Spinal cord (tissue), 10 donors: Measurements from ENCODE around the gene ST6GALNAC5. TPM values are rescaled to one million over a fixed set of nuclear protein-coding genes. Genes with fewer than 3 reads are reported as not detected.
"Not testable (repeated sequence)": the region's sequence is repeated elsewhere in the genome, so short reads cannot be mapped to it uniquely, and the experiment has no call there.

Experiments used
- DNase-seq, 6 donors: peaks; one replicate each; pipeline versions ENCODE4 v3.0.0 to v3.0.0-alpha.2; 2013 to 2015; ENCODE audit warnings: low spot score in 6 of 6, low read depth in 4 of 6
- H3K27ac ChIP-seq: one replicate; pipeline ENCODE4 v1.5.1; 2013; ENCODE audit warnings: low read depth, low read length, control low read depth
- H3K27me3 ChIP-seq: one replicate; pipeline ENCODE4 v1.6.1; 2013; ENCODE audit warnings: low read length; ENCODE audit not compliant: control insufficient read depth, insufficient read depth
- H3K36me3 ChIP-seq: one replicate; pipeline ENCODE4 v1.6.1; 2013; ENCODE audit warnings: low read length; ENCODE audit not compliant: control insufficient read depth, insufficient read depth
- H3K4me1 ChIP-seq: one replicate; pipeline ENCODE4 v1.6.1; 2013; ENCODE audit warnings: low read length; ENCODE audit not compliant: control insufficient read depth, insufficient read depth
- H3K4me3 ChIP-seq: one replicate; pipeline ENCODE4 v1.5.1; 2013; ENCODE audit warnings: low read depth, low read length, control low read depth
- H3K9me3 ChIP-seq: one replicate; pipeline ENCODE4 v1.6.1; 2013; ENCODE audit warnings: low read length; ENCODE audit not compliant: control insufficient read depth, insufficient read depth
- WGBS: methylation state at CpG from one replicate; pipeline ENCODE4 v1.1.5; 2013; ENCODE audit warnings: missing lambda C conversion rate; ENCODE audit not compliant: insufficient coverage; 5-methylcytosine and 5-hydroxymethylcytosine counted together
- long read RNA-seq, 4 donors: transcript quantifications; one replicate each; lab custom pipeline, GENCODE V29; 2026
- polyA plus RNA-seq, 2 donors: library from polyadenylated mRNA; unstranded; fragments of 120-200 nt; gene quantifications; one replicate each; pipeline ENCODE4 v1.2.1, GENCODE V29; 2013; ENCODE audit not compliant: insufficient read length in 2 of 2
- total RNA-seq, 2 donors: library from RNA; depleted of rRNA in 1 of 2; stranded (reverse); fragments of 120-200 nt in 1 of 2; fragments of >200 nt in 1 of 2; gene quantifications; one replicate each; pipeline versions ENCODE4 v1.2.3 to v1.2.4, GENCODE V29; 2013 to 2014
- donor health status: healthy.

ST6GALNAC5 gene
- total RNA-seq (10 to 100 TPM; 11.0 to 21.3 TPM), polyA plus RNA-seq (10 to 100 TPM; 15.2 to 20.3 TPM)
- long read RNA-seq, donor 1, transcript ST6GALNAC5-202 (5 exons, 3,751 nt) = major isoform, 7 of 11 reads
- long read RNA-seq, donor 1, partial matches to known transcripts = 0 of 11 reads
- long read RNA-seq, donor 1, other reads (novel, unspliced or antisense) = 0 of 11 reads
- long read RNA-seq, donor 2, partial matches to known transcripts = 0 of 2 reads
- long read RNA-seq, donor 2, other reads (novel, unspliced or antisense) = 0 of 2 reads
- long read RNA-seq, donor 3, partial matches to known transcripts = 0 of 6 reads
- long read RNA-seq, donor 3, other reads (novel, unspliced or antisense) = 0 of 6 reads
- long read RNA-seq, donor 4, partial matches to known transcripts = 0 of 3 reads
- long read RNA-seq, donor 4, other reads (novel, unspliced or antisense) = 0 of 3 reads

DNA sequence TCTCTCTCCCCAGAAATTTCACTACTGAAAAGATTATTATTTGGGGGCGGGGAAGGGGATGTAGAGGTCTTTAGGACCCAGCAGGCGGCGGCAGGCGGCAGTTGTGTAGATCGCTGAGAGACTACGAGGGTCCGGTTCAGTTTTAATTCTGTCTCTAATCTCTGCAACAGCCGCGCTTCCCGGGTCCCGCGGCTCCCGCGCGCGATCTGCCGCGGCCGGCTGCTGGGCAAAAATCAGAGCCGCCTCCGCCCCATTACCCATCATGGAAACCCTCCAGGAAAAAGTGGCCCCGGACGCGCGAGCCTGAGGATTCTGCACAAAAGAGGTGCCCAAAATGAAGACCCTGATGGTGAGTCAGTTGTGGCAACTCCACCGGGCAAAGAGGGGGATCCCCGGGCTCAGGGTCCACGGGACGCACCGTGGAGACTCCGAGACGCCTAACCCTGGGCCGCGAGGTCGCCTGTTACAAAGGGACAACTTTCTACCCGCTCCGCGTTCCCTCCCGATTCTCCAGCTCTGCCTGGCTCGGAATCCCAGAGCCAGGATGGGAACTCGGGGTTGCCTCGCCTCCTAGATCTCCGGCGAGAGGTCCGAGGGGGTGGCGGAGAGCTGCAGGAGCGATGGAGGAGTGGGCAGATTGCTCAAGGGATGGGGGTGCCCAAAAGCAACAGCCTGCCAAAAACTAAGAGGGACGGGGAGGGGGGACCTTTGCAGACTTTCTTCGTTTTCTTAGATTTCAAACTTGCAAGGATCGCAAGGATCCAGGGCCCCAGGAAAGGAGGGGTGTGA is at the start of gene ST6GALNAC5:
ST6GALNAC5 (plus strand) TSS at position 139 of the 789 bp plus-strand sequence.
- peaks cover 29% of the 10 kb centered on the region for H3K27me3 ChIP-seq
- H3K4me1 ChIP-seq = peaks cover 19% of the 10 kb centered on the region
- peak within 1 kb of the TSS; percentile 76 for H3K4me3 ChIP-seq
- H3K27ac ChIP-seq = peak within 1 kb of the TSS; percentile 70
- 0% methylated on average over 48 of the region's 50 CpGs for WGBS
- DNase-seq = peak; percentile 46 to 93 (median 58)
- no peaks in the 10 kb centered on the region for H3K36me3 ChIP-seq
- no peaks in the 10 kb centered on the region for H3K9me3 ChIP-seq

DNA sequence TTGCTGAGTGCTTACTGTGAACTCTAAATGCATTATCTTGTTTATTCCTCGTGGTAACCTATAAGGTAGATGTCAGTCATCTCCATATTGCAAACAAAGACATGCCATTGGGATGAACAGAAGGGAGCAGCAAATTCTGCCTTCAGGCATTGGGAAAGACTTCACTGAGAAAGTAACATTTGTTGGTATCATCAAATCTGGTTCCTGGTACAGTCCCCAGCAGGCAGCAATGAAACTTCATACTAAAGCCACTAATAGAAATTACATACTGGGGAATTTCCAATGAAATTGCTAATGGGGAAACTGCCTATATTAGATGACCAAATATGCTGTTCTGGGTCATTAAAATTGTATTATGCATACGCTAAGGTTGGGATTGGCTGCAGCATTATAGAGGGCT is 47.3 kb upstream of the ST6GALNAC5 start:
- no peaks in the 10 kb centered on the region for H3K4me1 ChIP-seq
- H3K27me3 ChIP-seq = no peaks in the 10 kb centered on the region
- DNase-seq = peak in 1 of 6 donors; percentile 46
- WGBS = 100% methylated on average over 1 of the region's 2 CpGs
- H3K36me3 ChIP-seq = no peaks in the 10 kb centered on the region
- no peak overlapping the region for H3K4me3 ChIP-seq
- H3K27ac ChIP-seq = no peak overlapping the region
- no peaks in the 10 kb centered on the region for H3K9me3 ChIP-seq

GRCh38 chr1:76822961-76823360 is 44.3 kb upstream of the ST6GALNAC5 start:
- not testable (repeated sequence) for H3K4me1 ChIP-seq, DNase-seq, H3K36me3 ChIP-seq, H3K9me3 ChIP-seq, H3K27me3 ChIP-seq, H3K27ac ChIP-seq, H3K4me3 ChIP-seq

DNA sequence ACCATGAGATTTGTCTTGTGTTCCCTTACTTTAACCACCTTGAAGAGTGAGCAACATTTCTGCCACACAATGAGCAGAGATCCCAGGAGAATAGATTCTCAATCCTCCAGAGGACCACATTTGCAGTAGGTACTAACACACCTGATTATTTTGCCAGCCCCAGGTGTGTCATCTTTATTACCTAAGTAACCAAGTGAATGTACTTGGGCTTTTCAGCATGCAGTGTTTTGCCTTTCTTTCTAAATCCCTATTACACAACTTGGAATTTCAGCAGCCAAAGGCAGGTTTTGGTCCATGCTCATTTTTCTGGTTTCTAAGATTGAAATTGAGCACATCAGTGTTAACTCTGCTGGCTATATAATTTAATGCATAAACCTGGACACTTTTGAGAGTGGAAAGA is 43.2 kb upstream of the ST6GALNAC5 start:
- no peaks in the 10 kb centered on the region for H3K9me3 ChIP-seq
- H3K4me1 ChIP-seq = no peaks in the 10 kb centered on the region
- no peak overlapping the region for H3K27ac ChIP-seq
- no peaks in the 10 kb centered on the region for H3K27me3 ChIP-seq
- no peak overlapping the region for H3K4me3 ChIP-seq
- no peak for DNase-seq
- H3K36me3 ChIP-seq = no peaks in the 10 kb centered on the region

- WGBS = no CpG with 5 or more reads among the region's 4 CpGs
Observed at GRCh38 chr1:76826072-76826845, 41.0 kb upstream of the ST6GALNAC5 start.

GRCh38 chr1:76827066-76827465 is 40.2 kb upstream of the ST6GALNAC5 start:
- Histone ChIP-seq H3K4me1 (no peaks in the 10 kb centered on the region), H3K4me3 (no peak overlapping the region), H3K9me3 (no peaks in the 10 kb centered on the region), H3K27ac (no peak overlapping the region), H3K27me3 (no peaks in the 10 kb centered on the region), H3K36me3 (no peaks in the 10 kb centered on the region)
- no peak for DNase-seq
- WGBS = no CpG with 5 or more reads among the region's 2 CpGs

More at GRCh38 chr1:76826072-76826845, 41.0 kb upstream of the ST6GALNAC5 start:
- Histone ChIP-seq H3K36me3 (no peaks in the 10 kb centered on the region), H3K4me1 (no peaks in the 10 kb centered on the region), H3K27ac (no peak overlapping the region), H3K4me3 (no peak overlapping the region), H3K27me3 (no peaks in the 10 kb centered on the region), H3K9me3 (no peaks in the 10 kb centered on the region)
- DNase-seq = no peak

- Histone ChIP-seq H3K9me3 (no peaks in the 10 kb centered on the region), H3K4me3 (no peak overlapping the region), H3K27me3 (no peaks in the 10 kb centered on the region), H3K4me1 (no peaks in the 10 kb centered on the region), H3K27ac (no peak overlapping the region), H3K36me3 (no peaks in the 10 kb centered on the region)
- DNase-seq = no peak
- WGBS = no CpG with 5 or more reads among the region's 6 CpGs
Observed at GRCh38 chr1:76830373-76830772, 36.9 kb upstream of the ST6GALNAC5 start.

DNA sequence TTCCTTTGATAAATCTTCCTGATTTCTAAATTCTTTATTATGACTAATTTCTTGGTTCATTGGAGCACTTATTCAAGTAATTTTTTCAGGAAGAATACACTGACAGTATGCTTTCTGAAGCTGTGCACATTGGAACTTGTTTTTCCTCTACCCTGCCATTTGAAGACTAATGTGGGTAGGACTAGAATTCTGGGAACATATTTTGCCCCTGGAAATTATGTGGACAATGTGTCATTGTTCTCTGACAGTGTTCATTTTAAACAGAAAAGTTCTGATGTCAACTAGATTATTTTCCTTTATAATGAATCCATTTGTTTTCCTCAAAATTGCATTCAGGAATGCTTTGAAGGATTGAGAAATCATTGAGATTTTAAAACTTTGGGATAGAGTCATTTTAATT is 34.8 kb upstream of the ST6GALNAC5 start:
- DNase-seq = no peak
- Histone ChIP-seq H3K36me3 (no peaks in the 10 kb centered on the region), H3K4me1 (no peaks in the 10 kb centered on the region), H3K27me3 (no peaks in the 10 kb centered on the region), H3K9me3 (no peaks in the 10 kb centered on the region), H3K4me3 (no peak overlapping the region), H3K27ac (no peak overlapping the region)

- no peaks in the 10 kb centered on the region for H3K4me1 ChIP-seq
- H3K27ac ChIP-seq = no peak overlapping the region
- H3K9me3 ChIP-seq = no peaks in the 10 kb centered on the region
- 100% methylated on average over 1 of the region's 1 CpG for WGBS
- H3K36me3 ChIP-seq = no peaks in the 10 kb centered on the region
- H3K4me3 ChIP-seq = no peak overlapping the region
- no peak for DNase-seq
- no peaks in the 10 kb centered on the region for H3K27me3 ChIP-seq
Observed at GRCh38 chr1:76833151-76833550, 34.1 kb upstream of the ST6GALNAC5 start.
